ENCODE measurements around the gene GSAP. TPM values are rescaled to one million over a fixed set of nuclear protein-coding genes. Genes with fewer than 3 reads are reported as not detected.
A peak's percentile ranks its signal among the peaks of the same experiment; 100 is the strongest.

GSAP gene
- total RNA-seq, 1 experiment from 2014 or later, result 25.7 TPM

DNA sequence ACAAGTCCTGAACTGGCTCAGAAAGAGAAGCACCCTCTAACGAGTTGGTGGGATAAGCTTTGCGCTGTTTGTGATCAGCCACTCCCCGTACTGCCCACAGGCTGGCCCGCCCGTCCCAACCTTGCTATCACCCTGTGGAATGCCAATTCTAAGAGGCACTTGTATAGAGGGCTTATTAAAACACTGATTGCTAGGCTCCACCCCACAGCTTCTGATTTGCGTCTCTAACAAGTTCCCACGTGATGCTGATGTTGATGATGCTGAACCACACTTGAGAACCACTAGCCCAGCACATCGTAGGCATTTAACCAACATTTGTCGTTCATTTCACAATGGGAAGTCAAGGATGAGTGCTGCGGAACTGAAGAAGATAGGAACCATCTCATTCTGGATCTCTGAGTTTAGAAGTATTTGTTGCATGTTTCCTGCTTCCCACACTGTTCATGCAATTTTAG is 12.7 kb upstream of the GSAP start:
- Mint-ChIP-seq H3K27ac (ENCODE audit: unreplicated experiment) (no peak overlapping the region), H3K4me3 (ENCODE audit: unreplicated experiment) (no peak overlapping the region), H3K9me3 (ENCODE audit: unreplicated experiment) (no peaks in the 10 kb centered on the region), H3K36me3 (ENCODE audit: insufficient read depth, unreplicated experiment) (no peaks in the 10 kb centered on the region), H3K27me3 (ENCODE audit: insufficient read depth, unreplicated experiment) (no peaks in the 10 kb centered on the region), H3K4me1 (ENCODE audit: low read depth, unreplicated experiment) (peaks cover 28% of the 10 kb centered on the region)
- no peaks in the 10 kb centered on the region for H3K36me3 ChIP-seq (ENCODE audit: control insufficient read depth, insufficient read depth, low read length)
- no peaks in the 10 kb centered on the region for H3K9me3 ChIP-seq
- intact Hi-C loops (cut with micrococcal nuclease; ENCODE audit: unreplicated experiment), result no loop called here
- ChIA-PET CTCF (no interaction called here), POLR2A (no interaction called here)
- DNase-seq, result no peak
- H3K4me1 ChIP-seq, result peaks cover 28% of the 10 kb centered on the region
- no peak overlapping the region for H3K4me3 ChIP-seq (ENCODE audit: low read depth, low read length)
- H3K27me3 ChIP-seq (replicated peaks; ENCODE audit: control insufficient read depth, insufficient read depth, low read length), result no peaks in the 10 kb centered on the region
- no TSS peak for BruUV-seq (replicated peaks)
- no peak for TF ChIP-seq CTCF (IDR thresholded peaks at IDR 0.05; ENCODE audit: insufficient read depth in 1 of 2, low read depth in 1 of 2, low read length in 1 of 2, severe bottlenecking in 1 of 2, unreplicated experiment in 1 of 2)

GRCh38 chr7:77427996-77428603 is 12.0 kb upstream of the GSAP start:
- Mint-ChIP-seq H3K9me3 (ENCODE audit: unreplicated experiment) (no peaks in the 10 kb centered on the region), H3K27me3 (ENCODE audit: insufficient read depth, unreplicated experiment) (no peaks in the 10 kb centered on the region), H3K36me3 (ENCODE audit: insufficient read depth, unreplicated experiment) (no peaks in the 10 kb centered on the region), H3K4me3 (ENCODE audit: unreplicated experiment) (no peak overlapping the region), H3K4me1 (ENCODE audit: low read depth, unreplicated experiment) (peaks cover 28% of the 10 kb centered on the region), H3K27ac (ENCODE audit: unreplicated experiment) (peak overlapping the region; percentile 65)
- H3K9me3 ChIP-seq, result no peaks in the 10 kb centered on the region
- no peak for TF ChIP-seq CTCF (IDR thresholded peaks at IDR 0.05; ENCODE audit: insufficient read depth in 1 of 2, low read depth in 1 of 2, low read length in 1 of 2, severe bottlenecking in 1 of 2, unreplicated experiment in 1 of 2)
- no peaks in the 10 kb centered on the region for H3K36me3 ChIP-seq (ENCODE audit: control insufficient read depth, insufficient read depth, low read length)
- H3K4me1 ChIP-seq, result peaks cover 28% of the 10 kb centered on the region
- BruUV-seq (replicated peaks), result no TSS peak
- ChIA-PET POLR2A (interaction anchor here (0.6 kb wide), 1 partner anchor 14 kb away, joined by 7 read pairs; no protein-coding TSS in a partner anchor), CTCF (no interaction called here)
- intact Hi-C loops (cut with micrococcal nuclease; ENCODE audit: unreplicated experiment), result no loop called here
- H3K27me3 ChIP-seq (replicated peaks; ENCODE audit: control insufficient read depth, insufficient read depth, low read length), result no peaks in the 10 kb centered on the region
- no peak for DNase-seq
- no peak overlapping the region for H3K4me3 ChIP-seq (ENCODE audit: low read depth, low read length)

- Mint-ChIP-seq H3K4me3 (ENCODE audit: unreplicated experiment) (peak overlapping the region; percentile 12), H3K27me3 (ENCODE audit: insufficient read depth, unreplicated experiment) (no peaks in the 10 kb centered on the region), H3K9me3 (ENCODE audit: unreplicated experiment) (no peaks in the 10 kb centered on the region), H3K4me1 (ENCODE audit: low read depth, unreplicated experiment) (peaks cover 28% of the 10 kb centered on the region), H3K36me3 (ENCODE audit: insufficient read depth, unreplicated experiment) (no peaks in the 10 kb centered on the region), H3K27ac (ENCODE audit: unreplicated experiment) (peak overlapping the region; percentile 65)
- Histone ChIP-seq H3K4me1 (peaks cover 28% of the 10 kb centered on the region), H3K9me3 (no peaks in the 10 kb centered on the region), H3K36me3 (ENCODE audit: control insufficient read depth, insufficient read depth, low read length) (no peaks in the 10 kb centered on the region), H3K4me3 (ENCODE audit: low read depth, low read length) (no peak overlapping the region), H3K27me3 (replicated peaks; ENCODE audit: control insufficient read depth, insufficient read depth, low read length) (no peaks in the 10 kb centered on the region)
- DNase-seq, result no peak
- intact Hi-C loops (cut with micrococcal nuclease; ENCODE audit: unreplicated experiment), result loop anchor here (1.0 kb wide), 1 partner anchor 8 kb away; no protein-coding TSS in a partner anchor
- POLR2A ChIA-PET, result no interaction called here
- CTCF ChIA-PET, result no interaction called here
- no TSS peak for BruUV-seq (replicated peaks)
- no peak for TF ChIP-seq CTCF (IDR thresholded peaks at IDR 0.05; ENCODE audit: insufficient read depth in 1 of 2, low read depth in 1 of 2, low read length in 1 of 2, severe bottlenecking in 1 of 2, unreplicated experiment in 1 of 2)
These were observed 10.4 kb upstream of the GSAP start for GRCh38 chr7:77426521-77427051.

Data from Caco-2 (cell line).